GM12878 (cell line): ENCODE data around the gene DIDO1. TPM values are rescaled to one million over a fixed set of nuclear protein-coding genes. Genes with fewer than 3 reads are reported as not detected.

Experiments used
- BHLHE40 ChIP-seq, 2 experiments: fragments of 450-650 bp in 1 of 2; IDR thresholded peaks; 2 replicates each; pipeline ENCODE4 v1.6.1; 2011 to 2017; ENCODE audit warnings: low read depth in 2 of 2, borderline replicate concordance in 1 of 2, improper control_type of control experiment in 1 of 2, low read length in 1 of 2, mild to moderate bottlenecking in 1 of 2
- EED ChIP-seq: sonication (generic); IDR thresholded peaks from 2 replicates; pipeline ENCODE4 v1.6.1; 2016; ENCODE audit warnings: antibody characterized with exemption, low read depth
- GATAD2B ChIP-seq: fragments of 450-650 bp; conservative IDR thresholded peaks from 2 replicates; pipeline ENCODE4 v1.6.1; 2017; ENCODE audit warnings: low read depth, mild to moderate bottlenecking, moderate library complexity
- IKZF1 ChIP-seq: fragments of 450-650 bp; conservative IDR thresholded peaks from 2 replicates; pipeline ENCODE4 v1.6.1; 2017; ENCODE audit warnings: antibody characterized with exemption, mild to moderate bottlenecking
- IKZF2 ChIP-seq, 2 experiments: fragments of 450-650 bp; IDR thresholded peaks; 2 replicates each; pipeline ENCODE4 v1.6.1; 2017; ENCODE audit warnings: mild to moderate bottlenecking in 2 of 2, moderate library complexity in 2 of 2
- JUNB ChIP-seq: IDR thresholded peaks from 2 replicates; pipeline ENCODE4 v1.6.1; 2016; ENCODE audit warnings: antibody characterized with exemption, mild to moderate bottlenecking
- MTA3 ChIP-seq: IDR thresholded peaks from 2 replicates; pipeline ENCODE4 v1.6.1; 2012; ENCODE audit warnings: low read length, inconsistent platforms, borderline replicate concordance
- PML ChIP-seq: IDR thresholded peaks from 2 replicates; pipeline ENCODE4 v1.6.1; 2012; ENCODE audit warnings: low read length, inconsistent platforms
- RCOR1 ChIP-seq: conservative IDR thresholded peaks from 2 replicates; pipeline ENCODE4 v1.6.1; 2012; ENCODE audit warnings: low read depth, low read length, improper control_type of control experiment
- RUNX3 ChIP-seq: IDR thresholded peaks from 2 replicates; pipeline ENCODE4 v1.6.1; 2012; ENCODE audit warnings: low read length, inconsistent platforms
- SKIL ChIP-seq: fragments of 450-650 bp; IDR thresholded peaks from 2 replicates; pipeline ENCODE4 v1.6.1; 2017; ENCODE audit warnings: mild to moderate bottlenecking, low read depth, inconsistent platforms; ENCODE audit not compliant: poor library complexity, severe bottlenecking
- TCF12 ChIP-seq: IDR thresholded peaks from 2 replicates; pipeline ENCODE4 v1.6.1; 2011; ENCODE audit warnings: low read depth, mild to moderate bottlenecking, low read length
- TCF3 ChIP-seq: IDR thresholded peaks from 2 replicates; pipeline ENCODE4 v1.6.1; 2012; ENCODE audit warnings: low read depth, mild to moderate bottlenecking, low read length, borderline replicate concordance; ENCODE audit not compliant: insufficient read depth
- polyA plus RNA-seq, 11 experiments: library from polyadenylated mRNA; depleted of rRNA in 4 of 11; unstranded in 6 of 11; stranded (reverse) in 5 of 11; fragments of >200 nt; fragmentation: Nextera tagmentation in 4 of 11; fragmentation: Illumina TruSeq in 1 of 11; extraction: Ambion mirVana in 4 of 11; extraction: Trizol in 1 of 11; gene quantifications; 1 replicate in 1 of 11; 2 replicates in 10 of 11; pipeline versions ENCODE4 v1.2.1 to v1.2.3, GENCODE V29; 2011 to 2016; ENCODE audit warnings: inconsistent platforms in 2 of 11, missing spikeins in 2 of 11, low read depth in 1 of 11
- total RNA-seq, 4 experiments: library from RNA; depleted of rRNA in 3 of 4; stranded (reverse); fragments of >200 nt in 3 of 4; fragmentation: Illumina TruSeq in 1 of 4; extraction: Trizol in 1 of 4; gene quantifications; 2 replicates each; pipeline versions ENCODE4 v1.2.1 to v1.2.3, GENCODE V29; 2013 to 2021

The DIDO1 gene
- total and polyA plus RNA-seq, 10 of the 15 experiments (the other 5 are each of a cell fraction or from before 2014, with no cell fraction given): 5.5 to 56.4 (median 38.4) TPM

- TF ChIP-seq SKIL (peak; percentile 55), TCF3 (peak; percentile 68; the same call in 1 of the 2 replicates), BHLHE40 (IDR thresholded peaks at IDR 0.05; ENCODE audit: borderline replicate concordance in 1 of 2, low read depth in 2 of 2, low read length in 1 of 2) (peak; percentile 70 to 75), RCOR1 (no peak), TCF12 (peak; percentile 77), IKZF1 (peak; percentile 73), PML (peak; percentile 65; the same call in 1 of the 2 replicates), IKZF2 (IDR thresholded peaks at IDR 0.05) (peak; percentile 53 to 57; a peak in 2 of 4 replicates), JUNB (peak; percentile 69; the same call in 1 of the 2 replicates), RUNX3 (peak; percentile 64; the same call in 1 of the 2 replicates), EED (peak; percentile 58), GATAD2B (peak; percentile 56; the same call in 1 of the 2 replicates), MTA3 (peak; percentile 24; the same call in 1 of the 2 replicates)
Observed at GRCh38 chr20:62898970-62899632, 27.2 kb downstream of the DIDO1 start (continued).
